ENCODE results near the gene CCT6B. TPM values are rescaled to one million over a fixed set of nuclear protein-coding genes. Genes with fewer than 3 reads are reported as not detected.

CCT6B gene
- total and polyA plus RNA-seq, 2 of the 4 experiments (the other 2 are of a cell fraction) = 0.72 to 1.1 TPM

DNA sequence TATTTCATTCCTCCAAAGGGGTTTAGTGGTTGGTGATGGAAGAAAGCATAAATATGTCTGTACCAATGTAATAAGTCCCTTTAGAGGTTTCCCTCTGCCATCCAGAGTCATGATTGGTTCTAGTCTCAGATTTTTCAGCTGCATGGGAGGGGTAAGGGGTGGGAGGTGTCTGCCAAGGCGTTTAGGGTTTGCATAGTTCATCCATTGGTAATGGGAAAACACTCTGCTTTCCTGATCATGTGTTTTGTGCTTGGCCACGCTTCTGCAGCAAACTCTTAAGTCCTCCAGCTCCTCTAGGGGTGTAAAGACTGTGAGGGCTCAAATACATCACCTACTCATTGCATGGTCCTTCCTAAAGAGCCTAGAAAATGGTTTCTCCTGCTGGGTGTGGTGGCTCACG, 48.8 kb upstream of the CCT6B start:
- H3K23ac ChIP-seq (ENCODE audit: low read depth, low read length) = no peak overlapping the region
- peaks cover 0 to 19% of the 10 kb centered on the region in 2 experiments; a peak in 2 of 4 replicates for H3K79me1 ChIP-seq (ENCODE audit: low read depth in 1 of 2, low read length in 2 of 2)
- H4K5ac ChIP-seq (ENCODE audit: low read depth, low read length) = no peak overlapping the region
- H2AFZ ChIP-seq (replicated peaks; ENCODE audit: low read length, poor library complexity) = no peak overlapping the region
- no peak overlapping the region for H3K4me2 ChIP-seq (ENCODE audit: low read depth, low read length)
- ChIA-PET POLR2A (ENCODE audit: unreplicated experiment) (no interaction called here), CTCF (no interaction called here)
- WGBS, 2 experiments (ENCODE audit: extremely low coverage in 2 of 2, insufficient read length in 1 of 2) = no CpG with 5 or more reads among the region's 3 CpGs
- H2AK5ac ChIP-seq (ENCODE audit: low read depth, low read length) = no peak overlapping the region
- H3K4ac ChIP-seq (ENCODE audit: low read depth, low read length) = no peak overlapping the region
- DNase-seq (peak; percentile 17), ATAC-seq (ENCODE audit: low read depth) (peak; percentile 60)
- H3K14ac ChIP-seq (replicated peaks; ENCODE audit: low read depth, low read length) = no peak overlapping the region
- dilution Hi-C loops (cut with HindIII; ENCODE audit: low sequenced_read_pairs, unreplicated experiment) = no loop called here
- no peak overlapping the region for H4K91ac ChIP-seq (ENCODE audit: insufficient read depth, low read depth, low read length)
- no peaks in the 10 kb centered on the region for H3K27me3 ChIP-seq (ENCODE audit: control insufficient read depth, insufficient read depth, low read length)
- H3K4me1 ChIP-seq (ENCODE audit: control insufficient read depth, insufficient read depth, low read length) = no peaks in the 10 kb centered on the region
- H3K36me3 ChIP-seq (ENCODE audit: control insufficient read depth, insufficient read depth, low read length) = peaks cover 26% of the 10 kb centered on the region
- H3K18ac ChIP-seq (ENCODE audit: low read depth, low read length) = no peak overlapping the region
- H2BK120ac ChIP-seq (ENCODE audit: low read depth, low read length) = no peak overlapping the region
- H2BK20ac ChIP-seq (ENCODE audit: low read depth, low read length) = no peak overlapping the region
- H4K8ac ChIP-seq (ENCODE audit: low read depth in 2 of 2, low read length in 2 of 2) = no peak overlapping the region
- H3K56ac ChIP-seq (ENCODE audit: extremely low read depth, insufficient read depth, low read length) = no peak overlapping the region
- peaks cover 12% of the 10 kb centered on the region for H3K9me1 ChIP-seq (ENCODE audit: insufficient read depth, low read length)
- in situ Hi-C loops (cut with MboI; ENCODE audit: low sequenced_read_pairs) = no loop called here
- BruUV-seq (replicated peaks) = no TSS peak
- H2BK15ac ChIP-seq (ENCODE audit: low read depth, low read length) = no peak overlapping the region
- intact Hi-C loops (cut with micrococcal nuclease) = no loop called here
- H3K9ac ChIP-seq (ENCODE audit: low read depth, low read length) = no peak overlapping the region
- H3K27ac ChIP-seq (ENCODE audit: insufficient read depth, low read length) = no peak overlapping the region
- TF ChIP-seq CHD1 (IDR thresholded peaks at IDR 0.05; ENCODE audit: low read depth, low read length) = no peak
- TF ChIP-seq POLR2A (IDR thresholded peaks at IDR 0.05; ENCODE audit: low read depth, low read length) = no peak
- no peak for TF ChIP-seq RCOR1 (IDR thresholded peaks at IDR 0.05; ENCODE audit: insufficient replicate concordance, low read length)
- TF ChIP-seq FOS (IDR thresholded peaks at IDR 0.05; ENCODE audit: low read depth, low read length) = no peak
- no peak for TF ChIP-seq MAFK (IDR thresholded peaks at IDR 0.05; ENCODE audit: low read depth, low read length)
- TF ChIP-seq, protein P1, sequence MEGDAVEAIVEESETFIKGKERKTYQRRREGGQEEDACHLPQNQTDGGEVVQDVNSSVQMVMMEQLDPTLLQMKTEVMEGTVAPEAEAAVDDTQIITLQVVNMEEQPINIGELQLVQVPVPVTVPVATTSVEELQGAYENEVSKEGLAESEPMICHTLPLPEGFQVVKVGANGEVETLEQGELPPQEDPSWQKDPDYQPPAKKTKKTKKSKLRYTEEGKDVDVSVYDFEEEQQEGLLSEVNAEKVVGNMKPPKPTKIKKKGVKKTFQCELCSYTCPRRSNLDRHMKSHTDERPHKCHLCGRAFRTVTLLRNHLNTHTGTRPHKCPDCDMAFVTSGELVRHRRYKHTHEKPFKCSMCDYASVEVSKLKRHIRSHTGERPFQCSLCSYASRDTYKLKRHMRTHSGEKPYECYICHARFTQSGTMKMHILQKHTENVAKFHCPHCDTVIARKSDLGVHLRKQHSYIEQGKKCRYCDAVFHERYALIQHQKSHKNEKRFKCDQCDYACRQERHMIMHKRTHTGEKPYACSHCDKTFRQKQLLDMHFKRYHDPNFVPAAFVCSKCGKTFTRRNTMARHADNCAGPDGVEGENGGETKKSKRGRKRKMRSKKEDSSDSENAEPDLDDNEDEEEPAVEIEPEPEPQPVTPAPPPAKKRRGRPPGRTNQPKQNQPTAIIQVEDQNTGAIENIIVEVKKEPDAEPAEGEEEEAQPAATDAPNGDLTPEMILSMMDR (conservative IDR thresholded peaks at IDR 0.05; ENCODE audit: low read depth, low read length) = no peak
- no peak for TF ChIP-seq BHLHE40 (IDR thresholded peaks at IDR 0.05; ENCODE audit: low read depth, low read length)
- no peak for TF ChIP-seq MAZ (IDR thresholded peaks at IDR 0.05; ENCODE audit: borderline replicate concordance, low read depth, low read length)
- no peak for TF ChIP-seq MXI1 (IDR thresholded peaks at IDR 0.05; ENCODE audit: borderline replicate concordance, low read depth, low read length)
- H3K4me3 ChIP-seq (ENCODE audit: insufficient read depth, low read depth, low read length) = no peak overlapping the region
- H3K9me3 ChIP-seq (ENCODE audit: control insufficient read depth, insufficient read depth, low read length) = no peaks in the 10 kb centered on the region
- H2AK9ac ChIP-seq (replicated peaks; ENCODE audit: low read depth, low read length, poor library complexity) = no peak overlapping the region
- no peaks in the 10 kb centered on the region for H4K20me1 ChIP-seq (ENCODE audit: insufficient read depth, low read length)
- no peak overlapping the region for H2BK5ac ChIP-seq (ENCODE audit: low read depth, low read length, poor library complexity, severe bottlenecking)

Measured in IMR-90 (cell line).